B cell (primary cell): ENCODE data around the gene ANTXR2. TPM values are rescaled to one million over a fixed set of nuclear protein-coding genes. Genes with fewer than 3 reads are reported as not detected.

Experiments
- ATAC-seq: fragments of 200-7000 bp; cut with Tn5 transposase; one replicate; pipeline ENCODE4 v1.10.0; 2021; ENCODE audit warnings: low read depth, mild to moderate bottlenecking, moderate number of reproducible peaks, moderate library complexity
- CTCF ChIA-PET: fragments of 350-600 bp; sonication (Branson Sonifier 250); formaldehyde crosslinking; loops from one replicate; lab custom pipeline; 2021; ENCODE audit warnings: antibody characterized with exemption, inconsistent platforms; lab: Charles Lee
- POLR2A ChIA-PET: fragments of 350-600 bp; sonication (Branson Sonifier 250); formaldehyde crosslinking; loops from one replicate; lab custom pipeline; 2021; ENCODE audit warnings: antibody characterized with exemption; lab: Charles Lee
- DNase-seq: peaks from one replicate; pipeline ENCODE4 v3.0.0; 2013
- H2AFZ ChIP-seq: 2 replicates; pipeline ENCODE4 v1.6.1; 2012; ENCODE audit warnings: mild to moderate bottlenecking, low read depth, low read length; ENCODE audit not compliant: insufficient read depth, poor library complexity, severe bottlenecking
- H3K27ac ChIP-seq, 2 donors: 1 replicate in 1 of 2; 2 replicates in 1 of 2; pipeline ENCODE4 v1.5.1; 2012 to 2013; ENCODE audit warnings: low read length in 2 of 2, mild to moderate bottlenecking in 2 of 2, moderate library complexity in 1 of 2
- H3K27me3 ChIP-seq, 4 experiments: fragments of 200-600 bp in 1 of 4; sonication (generic) in 1 of 4; replicated peaks in 1 of 4; 1 replicate in 2 of 4; 2 replicates in 2 of 4; pipeline versions ENCODE4 v1.6.1 to v1.7.0; 2013 to 2016; ENCODE audit warnings: low read length in 3 of 4, mild to moderate bottlenecking in 2 of 4, mixed read lengths in 1 of 4, moderate library complexity in 1 of 4; ENCODE audit not compliant: insufficient read depth in 4 of 4, control insufficient read depth in 3 of 4; ENCODE audit errors: control extremely low read depth in 1 of 4
- H3K36me3 ChIP-seq, 2 experiments: replicated peaks in 1 of 2; 1 replicate in 1 of 2; 2 replicates in 1 of 2; pipeline versions ENCODE4 v1.6.1 to v1.7.1; 2013; ENCODE audit warnings: low read length in 1 of 2; ENCODE audit not compliant: insufficient read depth in 2 of 2, control insufficient read depth in 1 of 2; ENCODE audit errors: control extremely low read depth in 1 of 2, extremely low read depth in 1 of 2
- H3K4me1 ChIP-seq, 2 donors: fragments of 200-600 bp in 1 of 2; sonication (generic) in 1 of 2; 1 replicate in 1 of 2; 2 replicates in 1 of 2; pipeline versions ENCODE4 v1.5.1 to v1.6.1; 2013 to 2017; ENCODE audit warnings: low read length in 2 of 2; ENCODE audit not compliant: control insufficient read depth in 2 of 2, insufficient read depth in 2 of 2
- H3K4me2 ChIP-seq: replicated peaks from 2 replicates; pipeline ENCODE3; 2012; ENCODE audit warnings: mild to moderate bottlenecking, low read depth, low read length; ENCODE audit not compliant: poor library complexity, severe bottlenecking
- H3K4me3 ChIP-seq, 5 experiments: fragments of 200-600 bp in 1 of 5; sonication (generic) in 1 of 5; 1 replicate in 3 of 5; 2 replicates in 2 of 5; pipeline versions ENCODE4 v1.5.1 to v1.7.0; 2011 to 2016; ENCODE audit warnings: low read length in 4 of 5, mild to moderate bottlenecking in 4 of 5, low read depth in 2 of 5, control low read depth in 1 of 5, moderate library complexity in 1 of 5; ENCODE audit not compliant: insufficient read depth in 1 of 5; ENCODE audit errors: control extremely low read depth in 1 of 5, extremely low read depth in 1 of 5
- H3K79me2 ChIP-seq: fragments of 200-600 bp; sonication (generic); one replicate; pipeline ENCODE4 v1.6.0; 2016; ENCODE audit warnings: low read length; ENCODE audit not compliant: control insufficient read depth, insufficient read depth
- H3K9ac ChIP-seq: fragments of 200-600 bp; sonication (generic); 2 replicates; pipeline ENCODE4 v1.6.1; 2017; ENCODE audit warnings: mild to moderate bottlenecking, low read length, moderate library complexity
- H3K9me3 ChIP-seq, 3 donors: one replicate each; pipeline versions ENCODE4 v1.6.1 to v1.7.1; 2013; ENCODE audit warnings: low read length in 2 of 3; ENCODE audit not compliant: control insufficient read depth in 2 of 3, insufficient read depth in 1 of 3; ENCODE audit errors: control extremely low read depth in 1 of 3
- H4K20me1 ChIP-seq: 2 replicates; pipeline ENCODE4 v1.6.0; 2012; ENCODE audit warnings: mild to moderate bottlenecking, low read length; ENCODE audit not compliant: insufficient read depth, control insufficient read depth, poor library complexity, severe bottlenecking
- H3K27ac Mint-ChIP-seq: one replicate; pipeline ENCODE4 v1.8.0; 2021; ENCODE audit warnings: mixed read lengths
- H3K27me3 Mint-ChIP-seq: one replicate; pipeline ENCODE4 v1.8.0; 2021; ENCODE audit warnings: mixed read lengths
- H3K4me1 Mint-ChIP-seq: one replicate; pipeline ENCODE4 v1.8.0; 2021; ENCODE audit warnings: mixed read lengths
- H3K4me3 Mint-ChIP-seq: one replicate; pipeline ENCODE4 v1.8.0; 2021; ENCODE audit warnings: mixed read lengths
- H3K9me3 Mint-ChIP-seq: one replicate; pipeline ENCODE4 v1.8.0; 2022; ENCODE audit warnings: mixed read lengths; ENCODE audit not compliant: insufficient read depth
- CTCF ChIP-seq: fragments of 200-600 bp; IDR thresholded peaks from one replicate; pipeline ENCODE4 v1.8.0; 2022; ENCODE audit warnings: antibody characterized with exemption, mild to moderate bottlenecking
- EZH2 ChIP-seq: IDR thresholded peaks from 2 replicates; pipeline ENCODE4 v1.6.1; 2012; ENCODE audit warnings: borderline replicate concordance, low read depth, mild to moderate bottlenecking, moderate library complexity, low read length; ENCODE audit not compliant: insufficient read depth, poor library complexity, severe bottlenecking
- WGBS: methylation state at CpG from one replicate; pipeline ENCODE4 v1.1.5; 2013; ENCODE audit warnings: missing lambda C conversion rate; ENCODE audit not compliant: insufficient coverage; 5-methylcytosine and 5-hydroxymethylcytosine counted together
- intact Hi-C: fragments of 100-400 bp; cut with micrococcal nuclease; formaldehyde crosslinking; loops from one replicate; pipeline ENCODE4 v1.10.0; 2022
- polyA plus RNA-seq: library from polyadenylated mRNA; depleted of rRNA; stranded (reverse); fragments of >200 nt; gene quantifications from 2 replicates; pipeline ENCODE4 v1.2.3, GENCODE V29; 2012
- total RNA-seq, 2 donors: library from RNA; stranded (reverse); fragments of 120-200 nt in 1 of 2; gene quantifications; 1 replicate in 1 of 2; 2 replicates in 1 of 2; pipeline versions ENCODE4 v1.2.3 to v1.2.4, GENCODE V29; 2013 to 2022

ANTXR2 gene
- total and polyA plus RNA-seq, 2 donors (not counting 1 experiment from before 2014, with no cell fraction given): 10.6 to 63.0 TPM

- no peak overlapping the region for H3K4me3 ChIP-seq
- DNase-seq: no peak
- ChIA-PET CTCF (no interaction called here), POLR2A (no interaction called here)
- peak overlapping the region; percentile 87 for H3K27ac Mint-ChIP-seq
- H3K4me3 Mint-ChIP-seq: no peak overlapping the region
- H3K79me2 ChIP-seq: peaks cover 15% of the 10 kb centered on the region
- H2AFZ ChIP-seq: no peak overlapping the region
- intact Hi-C loops: no loop called here
- H3K9me3 ChIP-seq: no peaks in the 10 kb centered on the region
- peaks cover 22% of the 10 kb centered on the region in 2 donors for H3K4me1 ChIP-seq
- no peaks in the 10 kb centered on the region for H3K27me3 Mint-ChIP-seq
- no peak for ATAC-seq
- H3K27ac ChIP-seq: peak overlapping the region in 1 of 2 donors; percentile 91
- H3K9ac ChIP-seq: no peak overlapping the region
- H3K36me3 ChIP-seq: peaks cover 4 to 27% of the 10 kb centered on the region in 2 experiments
- no peak overlapping the region for H3K4me2 ChIP-seq
- no peaks in the 10 kb centered on the region for H3K27me3 ChIP-seq
- no peaks in the 10 kb centered on the region for H4K20me1 ChIP-seq
- TF ChIP-seq EZH2 (no peak), CTCF (no peak)
- WGBS: no CpG with 5 or more reads among the region's 5 CpGs
- H3K9me3 Mint-ChIP-seq: no peaks in the 10 kb centered on the region
- peaks cover 58% of the 10 kb centered on the region for H3K4me1 Mint-ChIP-seq
Measured at GRCh38 chr4:80069108-80069836, 3.8 kb downstream of the ANTXR2 start.

GRCh38 chr4:80065601-80066000 is 7.4 kb downstream of the ANTXR2 start:
- Histone ChIP-seq H3K9me3 (no peaks in the 10 kb centered on the region), H3K36me3 (peaks cover 15 to 38% of the 10 kb centered on the region in 2 experiments), H3K4me1 (peaks cover 0 to 3% of the 10 kb centered on the region in 2 donors), H3K4me3 (no peak overlapping the region), H3K27ac (no peak overlapping the region), H2AFZ (no peak overlapping the region), H3K9ac (no peak overlapping the region), H4K20me1 (no peaks in the 10 kb centered on the region), H3K27me3 (no peaks in the 10 kb centered on the region), H3K4me2 (no peak overlapping the region), H3K79me2 (no peaks in the 10 kb centered on the region)
- CTCF ChIA-PET: interaction anchor here (1.0 kb wide), 1 partner anchor 61 kb away, joined by 3 read pairs; no protein-coding TSS in a partner anchor
- no peak for ATAC-seq
- H3K9me3 Mint-ChIP-seq: no peaks in the 10 kb centered on the region
- no peak overlapping the region for H3K27ac Mint-ChIP-seq
- H3K4me3 Mint-ChIP-seq: no peak overlapping the region
- TF ChIP-seq CTCF (no peak), EZH2 (no peak)
- WGBS: no CpG with 5 or more reads among the region's 2 CpGs
- DNase-seq: no peak
- POLR2A ChIA-PET: no interaction called here
- peaks cover 43% of the 10 kb centered on the region for H3K4me1 Mint-ChIP-seq
- no peaks in the 10 kb centered on the region for H3K27me3 Mint-ChIP-seq
- intact Hi-C loops: no loop called here
